ENCODE measurements around the gene FAM110A.
"Not testable (repeated sequence)": the region's sequence is repeated elsewhere in the genome, so short reads cannot be mapped to it uniquely, and the experiment has no call there.

FAM110A gene

DNA sequence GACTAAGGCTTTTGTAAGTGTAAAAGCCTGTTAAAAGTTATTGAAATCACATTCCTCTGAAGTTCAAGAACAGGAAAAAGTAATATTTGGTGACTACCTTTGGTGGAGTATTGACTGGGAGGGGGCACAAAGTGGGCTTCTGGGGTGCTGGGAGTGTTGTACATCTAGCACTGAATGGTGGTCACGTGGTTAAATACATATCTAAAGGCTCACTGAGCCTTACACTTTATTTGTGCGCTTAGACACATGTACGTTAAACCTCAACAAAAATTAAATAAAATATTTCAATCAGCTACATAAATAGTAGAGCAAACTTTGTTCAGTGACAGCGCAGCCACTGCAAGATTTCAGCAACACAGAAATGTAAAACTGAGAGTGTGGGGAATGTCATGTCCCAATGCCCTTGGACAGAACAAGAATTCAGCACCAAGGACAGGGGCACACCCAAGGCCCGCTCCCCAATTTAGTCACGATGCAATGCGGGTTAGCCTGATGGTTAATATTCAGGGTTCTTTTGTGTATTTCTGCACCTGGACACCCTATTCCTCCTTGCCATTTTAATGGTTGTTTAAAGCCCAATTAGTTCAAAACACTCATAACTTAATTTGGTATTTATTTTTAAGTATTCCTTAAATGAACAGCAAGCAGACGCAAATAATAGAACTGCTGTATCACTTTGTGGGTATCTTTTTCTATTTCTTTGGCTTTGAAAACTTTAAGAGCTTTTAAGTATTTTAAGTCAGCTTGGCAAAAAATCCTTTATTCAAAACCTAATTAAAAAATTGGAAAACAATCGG, 45.2 kb downstream of the FAM110A start:
- DNase-seq, result peak; percentile 4

GRCh38 chr20:879626-880025, 46.1 kb downstream of the FAM110A start:
- no peak for DNase-seq

DNA sequence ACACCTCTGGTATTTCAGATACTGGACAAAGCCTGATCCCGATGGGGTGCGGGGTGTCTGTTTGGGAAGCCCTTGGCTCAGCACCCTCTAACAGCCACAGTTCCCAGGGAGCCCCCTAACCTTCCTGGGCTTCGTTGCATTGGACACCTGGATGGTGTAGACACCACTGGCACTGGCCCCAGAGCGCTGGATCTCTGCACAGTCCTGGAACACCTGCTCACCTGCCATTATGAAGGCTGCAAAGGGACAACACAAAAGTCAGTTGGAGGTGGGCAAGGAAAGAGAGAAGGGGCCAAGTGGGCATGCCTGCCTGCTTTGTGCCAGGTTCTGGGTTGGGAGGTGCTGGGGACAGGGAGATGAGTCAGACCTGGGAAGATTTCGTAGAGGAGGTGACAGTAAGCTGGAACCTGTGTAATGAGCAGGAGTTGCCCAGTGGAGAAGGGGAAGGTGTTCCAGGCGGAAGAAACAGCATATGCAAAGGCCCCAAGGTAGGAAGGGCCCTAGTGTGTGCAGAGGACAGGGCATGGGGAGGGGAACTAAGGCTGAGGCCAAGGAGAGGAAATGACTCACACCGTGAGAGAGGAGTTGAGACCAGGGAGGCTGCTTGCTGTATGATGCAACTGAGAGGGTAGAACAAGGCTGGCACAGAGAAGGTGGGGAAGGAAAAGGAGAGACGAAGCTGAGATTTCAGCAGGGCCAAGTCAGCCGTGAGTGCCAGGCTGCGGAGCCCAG, 47.7 kb downstream of the FAM110A start:
- DNase-seq, result no peak

DNA sequence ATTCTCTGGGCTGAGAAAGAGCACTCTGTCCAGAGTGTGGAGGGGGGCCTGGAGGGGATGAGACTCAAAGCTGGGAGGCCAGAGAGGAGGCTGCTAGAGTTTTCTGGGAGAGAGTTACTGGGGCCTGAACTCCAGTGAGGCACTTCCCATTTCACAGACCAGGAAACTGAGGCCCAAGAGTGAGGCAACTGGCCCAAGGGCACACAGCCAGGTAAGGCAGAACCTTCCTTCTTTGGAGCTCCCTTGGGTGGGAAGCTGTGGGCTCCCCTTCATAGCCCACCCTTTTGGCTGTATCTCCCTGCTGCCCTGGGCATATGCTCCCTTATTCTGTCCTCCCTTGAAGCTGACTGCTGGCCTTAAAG, 48.2 kb downstream of the FAM110A start:
- no peak for DNase-seq

GRCh38 chr20:884983-885952, 51.8 kb downstream of the FAM110A start:
- DNase-seq, result peak; percentile 11

DNA sequence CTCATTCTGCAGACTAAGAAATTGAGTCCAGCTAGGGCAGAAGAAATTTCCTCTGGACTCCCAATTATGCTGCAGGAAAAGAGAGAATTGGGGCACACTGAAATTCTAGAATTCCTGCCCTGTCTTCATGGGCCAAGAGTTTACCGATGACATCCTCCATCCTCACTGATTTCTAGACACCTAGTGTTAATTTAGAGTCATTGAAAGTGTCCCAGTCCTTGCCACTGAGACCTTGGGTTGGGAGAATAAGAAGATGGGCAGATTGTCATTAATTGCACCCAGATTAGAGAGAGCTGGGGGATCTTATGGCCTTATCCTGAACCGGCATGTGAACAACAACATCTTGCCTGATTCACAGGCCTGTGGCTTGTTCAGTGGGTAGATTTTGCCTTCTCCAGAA, 53.6 kb downstream of the FAM110A start:
- no peak for DNase-seq

- no peak for DNase-seq
Measured at GRCh38 chr20:888057-888456, 54.5 kb downstream of the FAM110A start.

DNA sequence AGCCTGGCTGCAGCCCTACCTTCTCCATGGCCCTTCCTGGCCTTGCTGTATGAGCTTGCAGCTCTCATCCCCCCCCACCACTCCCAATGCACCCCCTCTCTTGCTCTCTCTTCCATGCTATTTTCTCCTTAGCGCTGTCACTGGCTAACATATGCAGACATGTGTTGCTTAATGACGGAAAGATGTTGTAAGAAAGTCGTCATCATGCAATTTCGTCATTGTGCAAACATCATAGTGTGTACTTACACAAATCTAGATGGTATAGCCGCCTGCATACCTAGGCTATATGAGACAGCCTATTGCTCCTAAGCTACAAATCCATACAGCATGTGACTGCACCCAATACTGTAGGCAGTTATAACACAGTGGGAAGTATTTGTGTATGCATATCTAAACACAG, 55.6 kb downstream of the FAM110A start:
- DNase-seq, result no peak

DNA sequence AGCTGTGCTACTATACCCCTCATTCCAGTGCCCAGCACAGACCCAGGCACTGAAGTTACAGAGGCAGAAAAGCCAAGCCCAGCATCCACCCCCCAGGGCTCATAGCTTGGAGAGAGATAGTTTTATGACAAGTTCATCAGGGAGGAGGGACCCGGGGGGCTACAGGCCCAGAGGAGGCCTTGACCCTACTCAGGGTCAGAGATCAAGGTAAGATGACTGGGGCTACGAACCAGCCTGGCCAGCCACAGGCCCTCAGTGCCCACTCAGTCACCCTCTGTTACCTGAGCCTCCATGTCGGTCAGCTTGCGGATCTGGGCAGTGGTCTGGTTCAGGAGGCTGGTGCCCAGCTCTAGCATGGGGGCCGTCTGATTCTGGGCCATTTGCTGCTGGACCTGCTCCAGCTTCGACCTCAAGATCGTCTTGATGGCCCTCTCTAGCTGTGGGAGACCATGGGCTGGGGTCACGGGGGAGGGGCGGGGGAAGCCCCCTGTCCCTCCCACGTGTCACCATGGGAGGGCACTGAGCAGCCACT, 56.5 kb downstream of the FAM110A start:
- DNase-seq, result no peak

GRCh38 chr20:890666-891057, 57.1 kb downstream of the FAM110A start:
- DNase-seq, result no peak

- DNase-seq, result peak; percentile 35
Measured at GRCh38 chr20:891058-891705, 57.7 kb downstream of the FAM110A start.

- peak; percentile 93 for DNase-seq
Measured at GRCh38 chr20:891706-892080, 58.2 kb downstream of the FAM110A start.

- DNase-seq, result not testable (repeated sequence)
Measured at GRCh38 chr20:892371-892770, 58.9 kb downstream of the FAM110A start.
